ENCODE results near the gene SURF1. TPM values are rescaled to one million over a fixed set of nuclear protein-coding genes. Genes with fewer than 3 reads are reported as not detected.
"Not testable (repeated sequence)": the region's sequence is repeated elsewhere in the genome, so short reads cannot be mapped to it uniquely, and the experiment has no call there.

Gene SURF1
- total RNA-seq, 1 donor from 2014 or later, result 27.3 TPM

DNA sequence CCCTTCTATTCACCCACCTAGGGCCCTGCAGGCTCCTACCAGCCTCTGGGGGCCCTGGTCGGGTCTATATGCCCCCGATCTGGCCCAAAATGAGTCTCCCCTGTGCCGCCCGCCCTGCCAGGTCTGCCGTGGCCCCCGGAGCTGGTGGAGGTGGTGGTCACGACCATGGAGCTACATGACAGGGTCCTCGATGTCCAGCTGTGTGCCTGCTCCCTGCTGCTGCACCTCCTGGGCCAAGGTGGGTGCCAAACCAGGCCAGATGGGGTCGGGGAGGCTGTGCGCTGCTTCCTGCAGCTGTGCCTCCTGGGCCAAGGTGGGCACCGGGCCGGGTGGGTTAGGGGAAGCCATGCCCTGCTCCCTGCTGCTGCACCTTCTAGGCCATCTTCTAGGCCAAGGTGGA lies 44.0 kb upstream of the SURF1 start:
- TF ChIP-seq, protein P1, sequence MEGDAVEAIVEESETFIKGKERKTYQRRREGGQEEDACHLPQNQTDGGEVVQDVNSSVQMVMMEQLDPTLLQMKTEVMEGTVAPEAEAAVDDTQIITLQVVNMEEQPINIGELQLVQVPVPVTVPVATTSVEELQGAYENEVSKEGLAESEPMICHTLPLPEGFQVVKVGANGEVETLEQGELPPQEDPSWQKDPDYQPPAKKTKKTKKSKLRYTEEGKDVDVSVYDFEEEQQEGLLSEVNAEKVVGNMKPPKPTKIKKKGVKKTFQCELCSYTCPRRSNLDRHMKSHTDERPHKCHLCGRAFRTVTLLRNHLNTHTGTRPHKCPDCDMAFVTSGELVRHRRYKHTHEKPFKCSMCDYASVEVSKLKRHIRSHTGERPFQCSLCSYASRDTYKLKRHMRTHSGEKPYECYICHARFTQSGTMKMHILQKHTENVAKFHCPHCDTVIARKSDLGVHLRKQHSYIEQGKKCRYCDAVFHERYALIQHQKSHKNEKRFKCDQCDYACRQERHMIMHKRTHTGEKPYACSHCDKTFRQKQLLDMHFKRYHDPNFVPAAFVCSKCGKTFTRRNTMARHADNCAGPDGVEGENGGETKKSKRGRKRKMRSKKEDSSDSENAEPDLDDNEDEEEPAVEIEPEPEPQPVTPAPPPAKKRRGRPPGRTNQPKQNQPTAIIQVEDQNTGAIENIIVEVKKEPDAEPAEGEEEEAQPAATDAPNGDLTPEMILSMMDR (conservative IDR thresholded peaks at IDR 0.05; ENCODE audit: low read depth, low read length), result no peak
- no peak overlapping the region for H3K4me3 ChIP-seq (ENCODE audit: low read depth, low read length)
- DNase-seq (ENCODE audit: low read depth), result no peak

DNA sequence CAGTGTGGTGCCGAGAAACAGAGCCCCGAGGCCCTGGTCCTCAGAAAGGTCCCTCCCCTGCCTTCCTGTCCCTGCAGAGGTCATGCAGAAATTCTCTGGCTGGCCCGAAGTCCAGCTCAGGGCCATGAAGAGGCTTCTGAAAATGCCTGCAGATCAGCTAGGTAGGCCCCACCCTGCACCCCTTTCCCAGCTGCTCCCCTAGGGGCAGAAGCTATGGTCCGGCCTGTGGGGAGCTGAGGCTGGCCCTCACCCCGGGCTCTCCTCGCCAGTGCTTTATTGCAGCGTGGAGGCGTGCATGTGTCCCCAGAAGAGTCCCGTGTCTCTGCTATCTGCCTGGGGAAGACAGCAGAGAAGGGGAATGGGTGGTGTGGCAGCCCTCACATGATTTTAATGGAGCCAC lies 41.6 kb upstream of the SURF1 start:
- no peak for DNase-seq (ENCODE audit: low read depth)
- no peak overlapping the region for H3K4me3 ChIP-seq (ENCODE audit: low read depth, low read length)
- TF ChIP-seq, protein P1 (conservative IDR thresholded peaks at IDR 0.05; ENCODE audit: low read depth, low read length), result no peak

DNA sequence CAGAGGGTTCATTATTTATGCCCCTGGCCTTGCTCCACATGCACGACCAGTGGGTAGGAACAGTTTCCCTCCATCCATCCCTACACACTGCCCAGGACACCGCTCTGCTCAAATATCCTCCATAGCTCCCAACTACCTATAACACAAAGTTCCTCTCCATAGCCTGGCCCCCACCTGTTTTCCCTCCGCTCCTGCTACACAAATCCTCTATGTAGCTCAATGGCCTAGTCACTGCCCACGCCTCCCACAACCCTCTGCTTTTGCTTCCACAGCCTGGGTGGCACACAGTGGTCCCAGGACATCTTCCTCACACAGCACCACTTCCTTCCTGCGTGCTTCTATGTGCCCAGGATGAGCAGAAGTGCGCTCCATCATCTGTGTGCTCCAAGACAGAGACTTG lies 41.1 kb upstream of the SURF1 start:
- TF ChIP-seq, protein P1 (conservative IDR thresholded peaks at IDR 0.05; ENCODE audit: low read depth, low read length), result no peak
- no peak overlapping the region for H3K4me3 ChIP-seq (ENCODE audit: low read depth, low read length)
- DNase-seq (ENCODE audit: low read depth), result no peak

DNA sequence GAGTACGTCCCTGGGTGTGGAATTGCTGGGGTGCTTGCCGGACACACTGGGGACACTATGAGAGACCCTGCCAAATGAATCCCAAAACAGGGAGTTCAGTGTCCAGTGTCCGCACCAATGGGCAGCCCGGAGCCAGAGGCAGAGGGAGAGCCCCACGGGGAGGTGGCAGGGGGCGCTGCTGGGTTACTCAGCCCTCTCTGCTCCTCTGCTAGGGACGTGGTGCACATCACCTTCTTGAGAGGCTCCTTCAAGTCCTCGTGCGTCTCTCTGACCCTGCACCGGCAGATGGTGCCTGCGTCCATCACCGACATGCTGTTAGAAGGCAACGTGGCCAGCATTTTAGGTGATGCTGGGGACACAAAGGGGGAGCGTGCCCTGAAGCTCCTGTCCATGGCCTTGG lies 40.7 kb upstream of the SURF1 start:
- no peak overlapping the region for H3K4me3 ChIP-seq (ENCODE audit: low read depth, low read length)
- no peak for DNase-seq (ENCODE audit: low read depth)
- TF ChIP-seq, protein P1 (conservative IDR thresholded peaks at IDR 0.05; ENCODE audit: low read depth, low read length), result peak; percentile 49

DNA sequence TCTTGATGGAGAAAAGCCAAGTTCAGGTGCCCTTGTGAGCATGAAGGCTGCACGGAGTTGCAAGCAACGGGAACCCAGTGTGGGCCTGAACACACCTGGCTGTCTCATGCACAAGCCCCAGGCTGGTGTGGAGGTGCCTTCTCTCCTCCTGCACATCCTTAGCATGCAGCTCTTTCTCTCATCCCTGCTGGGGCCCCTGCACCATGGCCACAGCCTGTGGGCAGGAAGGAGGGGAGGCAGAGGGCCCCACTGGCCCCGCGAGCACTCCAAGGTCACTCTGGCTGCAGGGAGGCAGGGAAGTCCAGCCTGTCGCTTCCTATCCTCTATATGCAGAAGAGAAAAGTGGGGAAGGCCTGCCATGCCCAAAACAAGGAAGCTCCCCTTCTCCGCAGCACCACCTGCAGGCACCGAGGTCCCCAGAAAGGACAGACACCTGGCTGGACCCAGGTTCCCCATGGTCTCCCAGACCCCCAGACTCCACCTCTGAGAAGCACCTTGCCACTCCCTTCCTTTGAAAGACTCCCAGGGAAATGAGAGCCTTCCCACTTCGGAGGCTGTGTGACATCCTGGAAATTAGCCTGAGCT lies 38.5 kb upstream of the SURF1 start:
- DNase-seq (ENCODE audit: low read depth), result no peak
- TF ChIP-seq, protein P1 (conservative IDR thresholded peaks at IDR 0.05; ENCODE audit: low read depth, low read length), result no peak

DNA sequence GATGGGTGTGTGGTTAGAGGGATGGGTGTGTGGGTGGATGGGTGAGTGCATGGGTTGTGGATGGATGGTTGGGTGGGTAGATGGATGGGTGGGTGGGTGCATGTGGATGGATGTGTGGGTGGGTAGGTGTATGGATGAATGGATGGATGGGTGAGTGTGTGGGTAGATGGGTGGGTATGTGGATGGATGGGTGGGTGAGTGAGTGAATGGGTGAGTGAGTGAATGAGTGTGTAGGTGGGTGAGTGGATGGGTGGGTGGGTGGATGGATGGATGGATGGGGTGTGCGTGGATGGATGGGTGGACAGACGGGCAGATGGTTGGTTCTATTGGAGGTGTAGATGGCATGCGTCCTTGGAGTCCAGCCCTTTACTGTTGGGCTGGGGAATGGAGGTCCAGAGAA lies 37.1 kb upstream of the SURF1 start:
- H3K4me3 ChIP-seq (ENCODE audit: low read depth, low read length), result no peak overlapping the region
- no peak for DNase-seq (ENCODE audit: low read depth)
- TF ChIP-seq, protein P1 (conservative IDR thresholded peaks at IDR 0.05; ENCODE audit: low read depth, low read length), result no peak

More for the DNA sequence above, 38.5 kb upstream of the SURF1 start:
- no peak overlapping the region for H3K4me3 ChIP-seq (ENCODE audit: low read depth, low read length)

DNA sequence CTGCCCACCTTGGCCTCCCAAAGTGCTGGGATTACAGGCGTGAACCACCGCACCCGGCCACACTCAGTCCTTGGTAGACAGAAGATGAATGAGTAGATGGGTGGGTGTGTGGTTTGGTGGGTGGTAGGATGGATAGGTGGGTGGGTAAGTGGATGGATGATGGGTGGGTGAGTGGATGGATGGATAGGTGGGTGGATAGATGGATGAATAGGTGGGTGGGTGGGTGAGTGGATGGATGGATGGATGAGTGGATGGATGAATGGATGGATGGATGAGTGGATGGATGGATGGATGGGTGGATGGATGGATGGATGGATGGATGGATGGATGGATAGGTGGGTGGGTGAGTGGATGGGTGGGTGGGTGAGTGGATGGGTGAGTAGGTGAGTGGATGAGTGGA lies 36.0 kb upstream of the SURF1 start:
- DNase-seq (ENCODE audit: low read depth); H3K4me3 ChIP-seq (ENCODE audit: low read depth, low read length): not testable (repeated sequence)

DNA sequence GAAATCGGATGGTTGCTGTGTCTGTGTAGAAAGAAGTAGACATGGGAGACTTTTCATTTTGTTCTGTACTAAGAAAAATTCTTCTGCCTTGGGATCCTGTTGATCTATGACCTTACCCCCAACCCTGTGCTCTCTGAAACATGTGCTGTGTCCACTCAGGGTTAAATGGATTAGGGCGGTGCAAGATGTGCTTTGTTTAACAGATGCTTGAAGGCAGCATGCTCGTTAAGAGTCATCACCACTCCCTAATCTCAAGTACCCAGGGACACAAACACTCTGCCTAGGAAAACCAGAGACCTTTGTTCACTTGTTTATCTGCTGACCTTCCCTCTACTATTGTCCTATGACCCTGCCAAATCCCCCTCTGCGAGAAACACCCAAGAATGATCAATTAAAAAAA lies 35.2 kb upstream of the SURF1 start:
- H3K4me3 ChIP-seq (ENCODE audit: low read depth, low read length); DNase-seq (ENCODE audit: low read depth): not testable (repeated sequence)

Measured in epithelial cell of proximal tubule (primary cell).